A549 (cell line): ENCODE data around the gene SLC35F4. TPM values are rescaled to one million over a fixed set of nuclear protein-coding genes. Genes with fewer than 3 reads are reported as not detected.

Experiments used
- ATAC-seq, 2 experiments: fragments of 200-7000 bp in 1 of 2; fragments of >200 bp in 1 of 2; cut with Nextera tagmentation in 1 of 2; cut with Tn5 transposase in 1 of 2; 3 replicates each; pipeline versions ENCODE4 v1.8.0 to v1.9.1; 2018 to 2020; ENCODE audit warnings: mild to moderate bottlenecking in 1 of 2, moderate library complexity in 1 of 2
- CTCF ChIA-PET: fragments of 300-600 bp; sonication (Branson Sonifier 250); formaldehyde crosslinking; extraction: SDS; loops from one replicate; lab custom pipeline; 2021; ENCODE audit warnings: antibody characterized with exemption, inconsistent platforms; lab: Yijun Ruan, JAX
- POLR2A ChIA-PET: fragments of 350-600 bp; formaldehyde crosslinking; extraction: SDS; loops from one replicate; lab custom pipeline; 2021; ENCODE audit warnings: antibody characterized with exemption, inconsistent platforms; lab: Yijun Ruan, JAX
- DNase-seq, 2 experiments: peaks; one replicate each; pipeline versions ENCODE4 v3.0.0 to v3.0.0-alpha.2; 2011 to 2016; ENCODE audit warnings: low read depth in 1 of 2, low spot score in 1 of 2
- FAIRE-seq: peaks from 2 replicates; lab custom pipeline; 2011; peaks lifted over from hg19 to GRCh38; lab: Jason Lieb, UNC
- H3K27ac ChIP-seq, 2 experiments: fragments of >200 bp; sonication (Bioruptor Twin); formaldehyde crosslinking; 3 replicates each; pipeline ENCODE4 v1.5.1; 2016 to 2017
- H3K4me1 ChIP-seq: fragments of >200 bp; sonication (Bioruptor Twin); formaldehyde crosslinking; 3 replicates; pipeline ENCODE4 v1.6.1; 2016
- H3K4me2 ChIP-seq: fragments of >200 bp; sonication (Bioruptor Twin); formaldehyde crosslinking; 3 replicates; pipeline ENCODE4 v1.6.1; 2016
- H3K4me3 ChIP-seq: fragments of >200 bp; sonication (Bioruptor Twin); formaldehyde crosslinking; 3 replicates; pipeline ENCODE4 v1.5.1; 2016
- H3K9me3 ChIP-seq: fragments of >200 bp; sonication (Bioruptor Twin); formaldehyde crosslinking; 3 replicates; pipeline ENCODE4 v1.6.1; 2016
- EHF ChIP-seq: fragments of 250-450 bp; sonication (Bioruptor Pico); IDR thresholded peaks from 2 replicates; pipeline ENCODE4 v1.5.0; 2020; ENCODE audit warnings: mild to moderate bottlenecking
- ESRRA ChIP-seq: fragments of 150-350 bp; IDR thresholded peaks from 2 replicates; pipeline ENCODE4 v1.6.1; 2014; ENCODE audit warnings: mild to moderate bottlenecking, low read length, borderline replicate concordance
- GATA3 ChIP-seq: IDR thresholded peaks from 2 replicates; pipeline ENCODE4 v1.6.1; 2012; ENCODE audit warnings: borderline replicate concordance
- HDAC2 ChIP-seq: fragments of 200-600 bp; sonication (generic); IDR thresholded peaks from 2 replicates; pipeline ENCODE4 v1.6.1; 2016
- HOXB13 ChIP-seq: fragments of 250-450 bp; sonication (Bioruptor Pico); IDR thresholded peaks from 2 replicates; pipeline ENCODE4 v1.5.0; 2020; ENCODE audit warnings: low read depth, mild to moderate bottlenecking, moderate library complexity
- HOXB5 ChIP-seq: fragments of 250-450 bp; sonication (Bioruptor Pico); IDR thresholded peaks from 2 replicates; pipeline ENCODE4 v1.5.0; 2020; ENCODE audit warnings: mild to moderate bottlenecking, moderate library complexity
- JUN ChIP-seq, 2 experiments: fragments of >200 bp; sonication (Bioruptor Twin); formaldehyde crosslinking; IDR thresholded peaks; 2 replicates in 1 of 2; 3 replicates in 1 of 2; pipeline ENCODE4 v1.6.1; 2016 to 2017
- MAFK ChIP-seq: fragments of 450-650 bp; IDR thresholded peaks from 2 replicates; pipeline ENCODE4 v1.6.1; 2014; ENCODE audit not compliant: partially characterized antibody
- NFE2L2 ChIP-seq: fragments of 150-350 bp; conservative IDR thresholded peaks from 2 replicates; pipeline ENCODE4 v1.6.1; 2014; ENCODE audit warnings: low read length
- NR3C1 ChIP-seq: fragments of >200 bp; sonication (Bioruptor Twin); formaldehyde crosslinking; IDR thresholded peaks from 3 replicates; pipeline ENCODE4 v1.6.1; 2017
- POLR2AphosphoS2 ChIP-seq: conservative IDR thresholded peaks from 2 replicates; pipeline ENCODE4 v1.6.1; 2012; ENCODE audit warnings: low read length, improper control_type of control experiment, inconsistent platforms
- RARB ChIP-seq: fragments of 250-450 bp; sonication (Bioruptor Pico); IDR thresholded peaks from 2 replicates; pipeline ENCODE4 v1.8.0; 2021; ENCODE audit warnings: mild to moderate bottlenecking, moderate library complexity
- RCOR1 ChIP-seq: fragments of 150-350 bp; IDR thresholded peaks from 2 replicates; pipeline ENCODE4 v1.6.1; 2014; ENCODE audit warnings: antibody characterized with exemption, low read length, low read depth
- RFX5 ChIP-seq: fragments of 450-650 bp; IDR thresholded peaks from 2 replicates; pipeline ENCODE4 v1.7.1; 2014; ENCODE audit warnings: antibody characterized with exemption, mild to moderate bottlenecking, moderate library complexity
- RNF2 ChIP-seq: fragments of 200-600 bp; sonication (generic); IDR thresholded peaks from 2 replicates; pipeline ENCODE4 v1.6.1; 2016; ENCODE audit warnings: low read depth, mild to moderate bottlenecking, antibody characterized with exemption, moderate library complexity, borderline replicate concordance
- TP53 ChIP-seq: fragments of 250-450 bp; sonication (Bioruptor Pico); IDR thresholded peaks from 2 replicates; pipeline ENCODE4 v1.5.0; 2021; ENCODE audit warnings: mild to moderate bottlenecking, moderate library complexity
- ZC3H11A ChIP-seq: fragments of 450-650 bp; IDR thresholded peaks from 2 replicates; pipeline ENCODE4 v1.6.1; 2014; ENCODE audit warnings: antibody characterized with exemption, mild to moderate bottlenecking
- WGBS: methylation state at CpG from one replicate; pipeline ENCODE4 v1.1.6; 2017; ENCODE audit errors: missing lambda C conversion rate; 5-methylcytosine and 5-hydroxymethylcytosine counted together
- polyA plus RNA-seq, 4 experiments: library from polyadenylated mRNA; depleted of rRNA in 3 of 4; stranded (reverse); fragments of >200 nt; fragmentation: RNase III in 1 of 4; extraction: RNeasy Plus Mini Kit Qiagen cat#74134 plus additional on column Dnase treatment in 1 of 4; gene quantifications; 2 replicates in 3 of 4; 3 replicates in 1 of 4; pipeline ENCODE4 v1.2.3, GENCODE V29; 2011 to 2017
- TF ChIP-seq, protein P1 (sequence below): fragments of 200-600 bp; sonication (generic); IDR thresholded peaks from 2 replicates; pipeline ENCODE4 v1.6.1; 2016; ENCODE audit warnings: antibody characterized with exemption, mild to moderate bottlenecking, moderate library complexity
- TF ChIP-seq, protein P2 (sequence below): IDR thresholded peaks from 2 replicates; pipeline ENCODE4 v1.6.1; 2012
- TF ChIP-seq, protein P3 (sequence below): IDR thresholded peaks from 2 replicates; pipeline ENCODE4 v1.6.1; 2012
- TF ChIP-seq, protein P4 (sequence below): fragments of 250-450 bp; sonication (Bioruptor Pico); IDR thresholded peaks from 2 replicates; pipeline ENCODE4 v1.5.0; 2020; ENCODE audit warnings: low read depth, mild to moderate bottlenecking, moderate library complexity
- TF ChIP-seq, protein P5 (sequence below): fragments of 250-450 bp; sonication (Bioruptor Pico); IDR thresholded peaks from 2 replicates; pipeline ENCODE4 v1.5.0; 2021; ENCODE audit warnings: mild to moderate bottlenecking, moderate library complexity, borderline replicate concordance

SLC35F4 gene
- polyA plus RNA-seq, 2 of the 4 experiments (the other 2 are of a cell fraction), result not detected

DNA sequence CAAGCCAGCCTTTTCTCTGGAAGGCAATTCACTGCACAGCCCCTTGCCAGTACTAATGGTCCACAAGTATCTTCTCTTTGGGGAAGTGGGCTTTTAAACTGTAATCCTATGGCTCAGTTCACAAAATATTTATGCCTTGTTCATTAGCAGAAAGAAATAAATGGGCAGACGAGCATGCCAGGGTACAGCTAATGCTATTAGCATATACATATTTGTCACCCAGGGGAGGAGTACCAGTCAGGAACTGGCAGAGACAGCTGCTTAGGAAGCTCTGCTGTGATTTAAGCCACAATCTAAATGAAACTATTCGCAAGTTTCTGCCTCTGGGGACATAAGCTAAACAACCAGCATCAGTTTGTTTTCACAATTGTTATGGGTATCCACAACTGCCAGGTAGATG is 258.8 kb downstream of the SLC35F4 start (continued):
- TF ChIP-seq ESRRA (no peak), JUN (IDR thresholded peaks at IDR 0.05) (no peak), EHF (CRISPR knock-in tag) (no peak), TP53 (no peak), NFE2L2 (no peak), RARB (CRISPR knock-in tag) (no peak), GATA3 (no peak), POLR2AphosphoS2 (no peak)
- TF ChIP-seq, protein P1, sequence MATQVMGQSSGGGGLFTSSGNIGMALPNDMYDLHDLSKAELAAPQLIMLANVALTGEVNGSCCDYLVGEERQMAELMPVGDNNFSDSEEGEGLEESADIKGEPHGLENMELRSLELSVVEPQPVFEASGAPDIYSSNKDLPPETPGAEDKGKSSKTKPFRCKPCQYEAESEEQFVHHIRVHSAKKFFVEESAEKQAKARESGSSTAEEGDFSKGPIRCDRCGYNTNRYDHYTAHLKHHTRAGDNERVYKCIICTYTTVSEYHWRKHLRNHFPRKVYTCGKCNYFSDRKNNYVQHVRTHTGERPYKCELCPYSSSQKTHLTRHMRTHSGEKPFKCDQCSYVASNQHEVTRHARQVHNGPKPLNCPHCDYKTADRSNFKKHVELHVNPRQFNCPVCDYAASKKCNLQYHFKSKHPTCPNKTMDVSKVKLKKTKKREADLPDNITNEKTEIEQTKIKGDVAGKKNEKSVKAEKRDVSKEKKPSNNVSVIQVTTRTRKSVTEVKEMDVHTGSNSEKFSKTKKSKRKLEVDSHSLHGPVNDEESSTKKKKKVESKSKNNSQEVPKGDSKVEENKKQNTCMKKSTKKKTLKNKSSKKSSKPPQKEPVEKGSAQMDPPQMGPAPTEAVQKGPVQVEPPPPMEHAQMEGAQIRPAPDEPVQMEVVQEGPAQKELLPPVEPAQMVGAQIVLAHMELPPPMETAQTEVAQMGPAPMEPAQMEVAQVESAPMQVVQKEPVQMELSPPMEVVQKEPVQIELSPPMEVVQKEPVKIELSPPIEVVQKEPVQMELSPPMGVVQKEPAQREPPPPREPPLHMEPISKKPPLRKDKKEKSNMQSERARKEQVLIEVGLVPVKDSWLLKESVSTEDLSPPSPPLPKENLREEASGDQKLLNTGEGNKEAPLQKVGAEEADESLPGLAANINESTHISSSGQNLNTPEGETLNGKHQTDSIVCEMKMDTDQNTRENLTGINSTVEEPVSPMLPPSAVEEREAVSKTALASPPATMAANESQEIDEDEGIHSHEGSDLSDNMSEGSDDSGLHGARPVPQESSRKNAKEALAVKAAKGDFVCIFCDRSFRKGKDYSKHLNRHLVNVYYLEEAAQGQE, result no peak
- TF ChIP-seq, protein P2, sequence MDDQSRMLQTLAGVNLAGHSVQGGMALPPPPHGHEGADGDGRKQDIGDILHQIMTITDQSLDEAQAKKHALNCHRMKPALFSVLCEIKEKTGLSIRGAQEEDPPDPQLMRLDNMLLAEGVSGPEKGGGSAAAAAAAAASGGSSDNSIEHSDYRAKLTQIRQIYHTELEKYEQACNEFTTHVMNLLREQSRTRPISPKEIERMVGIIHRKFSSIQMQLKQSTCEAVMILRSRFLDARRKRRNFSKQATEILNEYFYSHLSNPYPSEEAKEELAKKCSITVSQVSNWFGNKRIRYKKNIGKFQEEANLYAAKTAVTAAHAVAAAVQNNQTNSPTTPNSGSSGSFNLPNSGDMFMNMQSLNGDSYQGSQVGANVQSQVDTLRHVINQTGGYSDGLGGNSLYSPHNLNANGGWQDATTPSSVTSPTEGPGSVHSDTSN, result no peak

DNA sequence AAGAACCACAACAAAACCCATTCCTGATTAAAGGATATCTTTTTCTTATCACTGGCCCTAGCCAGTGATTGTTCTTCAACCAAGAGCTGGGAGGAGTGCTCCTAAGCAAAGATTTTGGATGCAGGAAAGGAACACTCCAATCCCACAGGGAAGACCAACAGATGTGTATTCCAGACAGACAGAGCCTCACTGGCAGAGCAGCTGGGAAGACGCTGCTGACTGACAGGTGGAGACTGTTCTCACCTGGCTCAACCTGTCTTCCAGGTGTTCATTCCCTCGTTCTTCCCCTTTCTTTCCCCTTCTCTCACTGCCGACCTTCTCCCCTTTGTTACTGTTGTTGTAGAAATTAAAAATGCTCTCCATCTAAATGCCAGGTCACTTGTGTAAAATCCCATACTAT is 282.5 kb downstream of the SLC35F4 start:
- POLR2A ChIA-PET, result no interaction called here
- H3K4me1 ChIP-seq, result no peaks in the 10 kb centered on the region
- TF ChIP-seq, protein P3, sequence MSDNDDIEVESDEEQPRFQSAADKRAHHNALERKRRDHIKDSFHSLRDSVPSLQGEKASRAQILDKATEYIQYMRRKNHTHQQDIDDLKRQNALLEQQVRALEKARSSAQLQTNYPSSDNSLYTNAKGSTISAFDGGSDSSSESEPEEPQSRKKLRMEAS, result no peak
- TF ChIP-seq MAFK (no peak), NFE2L2 (no peak), RCOR1 (no peak), HOXB5 (CRISPR knock-in tag) (no peak), HOXB13 (CRISPR knock-in tag) (no peak), NR3C1 (no peak), RNF2 (no peak), ZC3H11A (no peak), RFX5 (no peak), HDAC2 (no peak)
- TF ChIP-seq, protein P4, sequence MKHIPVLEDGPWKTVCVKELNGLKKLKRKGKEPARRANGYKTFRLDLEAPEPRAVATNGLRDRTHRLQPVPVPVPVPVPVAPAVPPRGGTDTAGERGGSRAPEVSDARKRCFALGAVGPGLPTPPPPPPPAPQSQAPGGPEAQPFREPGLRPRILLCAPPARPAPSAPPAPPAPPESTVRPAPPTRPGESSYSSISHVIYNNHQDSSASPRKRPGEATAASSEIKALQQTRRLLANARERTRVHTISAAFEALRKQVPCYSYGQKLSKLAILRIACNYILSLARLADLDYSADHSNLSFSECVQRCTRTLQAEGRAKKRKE (CRISPR knock-in tag), result no peak
- TF ChIP-seq, protein P5, sequence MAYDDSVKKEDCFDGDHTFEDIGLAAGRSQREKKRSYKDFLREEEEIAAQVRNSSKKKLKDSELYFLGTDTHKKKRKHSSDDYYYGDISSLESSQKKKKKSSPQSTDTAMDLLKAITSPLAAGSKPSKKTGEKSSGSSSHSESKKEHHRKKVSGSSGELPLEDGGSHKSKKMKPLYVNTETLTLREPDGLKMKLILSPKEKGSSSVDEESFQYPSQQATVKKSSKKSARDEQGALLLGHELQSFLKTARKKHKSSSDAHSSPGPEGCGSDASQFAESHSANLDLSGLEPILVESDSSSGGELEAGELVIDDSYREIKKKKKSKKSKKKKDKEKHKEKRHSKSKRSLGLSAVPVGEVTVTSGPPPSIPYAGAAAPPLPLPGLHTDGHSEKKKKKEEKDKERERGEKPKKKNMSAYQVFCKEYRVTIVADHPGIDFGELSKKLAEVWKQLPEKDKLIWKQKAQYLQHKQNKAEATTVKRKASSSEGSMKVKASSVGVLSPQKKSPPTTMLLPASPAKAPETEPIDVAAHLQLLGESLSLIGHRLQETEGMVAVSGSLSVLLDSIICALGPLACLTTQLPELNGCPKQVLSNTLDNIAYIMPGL (CRISPR knock-in tag), result no peak
- DNase-seq (no peak), ATAC-seq (no peak), FAIRE-seq (no peak)
- WGBS, result 6% methylated on average over 3 of the region's 3 CpGs
- H3K9me3 ChIP-seq, result no peaks in the 10 kb centered on the region
- H3K4me2 ChIP-seq, result no peak overlapping the region
- H3K4me3 ChIP-seq, result no peak overlapping the region
- CTCF ChIA-PET, result no interaction called here
- no peak overlapping the region for H3K27ac ChIP-seq
